GM19035 (cell line): ENCODE data around the gene C2orf49.

Experiments used
- ATAC-seq: cut with Tn5 transposase; IDR thresholded peaks from one replicate; pipeline ENCODE4 v1.9.1; 2021; ENCODE audit not compliant: unreplicated experiment

The C2orf49 gene

GRCh38 chr2:105358593-105358992 lies 21.3 kb downstream of the C2orf49 start:
- ATAC-seq: no peak

GRCh38 chr2:105361102-105361889 lies 24.0 kb downstream of the C2orf49 start:
- no peak for ATAC-seq

- ATAC-seq: no peak
Observed at GRCh38 chr2:105362862-105363591, 25.7 kb downstream of the C2orf49 start.

- no peak for ATAC-seq
Observed at GRCh38 chr2:105364436-105365139, 27.2 kb downstream of the C2orf49 start.

GRCh38 chr2:105365206-105365605 lies 27.9 kb downstream of the C2orf49 start:
- no peak for ATAC-seq

GRCh38 chr2:105368759-105369408 lies 31.5 kb downstream of the C2orf49 start:
- no peak for ATAC-seq

GRCh38 chr2:105369777-105370690 lies 32.7 kb downstream of the C2orf49 start:
- ATAC-seq: peak; percentile 80

GRCh38 chr2:105371156-105371555 lies 33.8 kb downstream of the C2orf49 start:
- no peak for ATAC-seq

GRCh38 chr2:105371810-105372209 lies 34.5 kb downstream of the C2orf49 start:
- no peak for ATAC-seq

- peak; percentile 27 for ATAC-seq
Observed at GRCh38 chr2:105373344-105373781, 36.0 kb downstream of the C2orf49 start.

GRCh38 chr2:105373895-105374401 lies 36.6 kb downstream of the C2orf49 start:
- ATAC-seq: peak; percentile 89

- ATAC-seq: no peak
Observed at GRCh38 chr2:105375001-105375561, 37.7 kb downstream of the C2orf49 start.

GRCh38 chr2:105376010-105376409 lies 38.7 kb downstream of the C2orf49 start:
- ATAC-seq: no peak

GRCh38 chr2:105376789-105377240 lies 39.5 kb downstream of the C2orf49 start:
- ATAC-seq: no peak

- no peak for ATAC-seq
Observed at GRCh38 chr2:105377871-105378270, 40.5 kb downstream of the C2orf49 start.

GRCh38 chr2:105378276-105378840 lies 41.0 kb downstream of the C2orf49 start:
- no peak for ATAC-seq

- ATAC-seq: no peak
Observed at GRCh38 chr2:105378921-105379383, 41.6 kb downstream of the C2orf49 start.

- ATAC-seq: no peak
Observed at GRCh38 chr2:105379741-105380186, 42.4 kb downstream of the C2orf49 start.
